Fibroblast of gingiva (primary cell): Measurements from ENCODE around the gene DDX52.
"Not testable (repeated sequence)": the region's sequence is repeated elsewhere in the genome, so short reads cannot be mapped to it uniquely, and the experiment has no call there.

Experiments
- DNase-seq: peaks from one replicate; pipeline ENCODE4 v3.0.0-alpha.2; 2011; ENCODE audit warnings: low read depth

DDX52 gene

GRCh38 chr17:37643118-37643766 is at the start of gene DDX52:
Gene DDX52 (minus strand): TSS chr17:37643446. CDS start chr17:37643420, 26 bp downstream.
- DNase-seq: peak; percentile 88

- DNase-seq: no peak
These were observed 48.6 kb upstream of the DDX52 start for GRCh38 chr17:37691807-37692206.

- DNase-seq: no peak
These were observed 46.1 kb upstream of the DDX52 start for GRCh38 chr17:37689317-37689716.

- DNase-seq: no peak
These were observed 40.3 kb upstream of the DDX52 start for GRCh38 chr17:37683454-37683984.

GRCh38 chr17:37682007-37682406 is 38.8 kb upstream of the DDX52 start:
- DNase-seq: no peak

DNA sequence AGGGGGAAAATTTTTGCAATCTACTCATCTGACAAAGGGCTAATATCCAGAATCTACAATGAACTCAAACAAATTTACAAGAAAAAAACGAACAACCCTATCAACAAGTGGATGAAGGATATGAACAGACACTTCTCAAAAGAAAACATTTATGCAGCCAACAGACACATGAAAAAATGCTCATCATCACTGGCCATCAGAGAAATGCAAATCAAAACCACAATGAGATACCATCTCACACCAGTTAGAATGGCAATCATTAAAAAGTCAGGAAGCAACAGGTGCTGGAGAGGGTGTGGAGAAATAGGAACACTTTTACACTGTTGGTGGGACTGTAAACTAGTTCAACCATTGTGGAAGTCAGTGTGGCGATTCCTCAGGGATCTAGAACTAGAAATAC is 36.7 kb upstream of the DDX52 start:
- not testable (repeated sequence) for DNase-seq

GRCh38 chr17:37678036-37678435 is 34.8 kb upstream of the DDX52 start:
- no peak for DNase-seq

- DNase-seq: no peak
These were observed 33.8 kb upstream of the DDX52 start for GRCh38 chr17:37677021-37677420.

DNA sequence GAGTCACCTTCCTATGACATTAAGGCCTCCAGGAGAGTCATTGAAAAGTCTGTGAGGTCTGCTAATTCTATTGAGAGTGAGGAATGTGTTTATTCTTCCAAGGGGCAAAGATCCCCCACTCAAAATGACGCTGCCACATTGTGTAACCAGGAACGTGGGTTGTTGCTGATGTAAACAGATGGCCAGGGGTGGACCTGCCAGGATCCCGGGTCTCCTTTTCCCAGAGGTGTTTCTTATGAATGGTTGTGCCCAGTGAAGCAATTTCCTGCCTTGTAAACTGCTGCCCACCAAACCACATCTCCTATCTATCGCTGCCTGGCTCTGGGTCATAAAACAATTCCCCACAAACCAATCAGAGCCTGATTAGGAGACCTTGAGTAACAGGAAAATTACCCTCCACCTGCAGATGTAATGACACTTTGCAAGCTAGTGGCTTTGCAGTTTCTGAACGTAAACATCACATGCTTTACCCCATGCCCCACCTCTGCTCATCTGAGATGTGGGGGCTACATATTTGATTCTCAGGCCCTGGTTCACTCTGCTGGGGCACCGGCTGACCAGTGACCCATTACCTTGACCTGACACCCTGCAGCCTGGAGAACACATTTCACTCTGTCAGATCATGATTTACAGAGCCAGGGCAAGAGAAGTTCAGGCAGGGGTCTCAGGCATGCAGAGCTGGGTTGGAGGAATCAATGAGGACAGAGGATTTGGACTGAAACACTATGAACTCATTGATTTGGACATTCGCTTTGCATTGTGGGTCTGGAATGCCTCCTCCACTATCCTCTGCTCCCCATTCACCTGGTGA is 33.1 kb upstream of the DDX52 start:
- no peak for DNase-seq

- DNase-seq: no peak
These were observed 31.3 kb upstream of the DDX52 start for GRCh38 chr17:37674511-37674910.

DNA sequence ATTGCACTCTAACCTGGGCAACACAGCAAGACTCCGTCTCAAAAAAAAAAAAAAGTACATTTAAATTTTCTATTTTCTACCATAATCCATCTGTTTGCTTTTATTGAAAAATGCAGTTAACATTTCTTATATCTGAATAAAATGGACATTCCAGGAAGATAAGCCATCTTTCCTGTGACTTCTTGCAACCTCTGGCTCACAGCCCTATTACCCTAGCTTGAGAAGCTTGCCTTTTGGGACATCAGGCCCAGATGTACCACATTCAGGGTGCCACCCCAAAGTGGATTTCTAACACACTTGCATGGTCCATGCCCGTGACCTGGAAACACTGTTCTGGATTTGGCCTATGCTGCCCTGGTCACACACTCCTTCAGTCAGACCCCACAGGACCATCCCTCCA is 30.1 kb upstream of the DDX52 start:
- DNase-seq: no peak

- DNase-seq: no peak
These were observed 29.4 kb upstream of the DDX52 start for GRCh38 chr17:37672548-37673078.

DNA sequence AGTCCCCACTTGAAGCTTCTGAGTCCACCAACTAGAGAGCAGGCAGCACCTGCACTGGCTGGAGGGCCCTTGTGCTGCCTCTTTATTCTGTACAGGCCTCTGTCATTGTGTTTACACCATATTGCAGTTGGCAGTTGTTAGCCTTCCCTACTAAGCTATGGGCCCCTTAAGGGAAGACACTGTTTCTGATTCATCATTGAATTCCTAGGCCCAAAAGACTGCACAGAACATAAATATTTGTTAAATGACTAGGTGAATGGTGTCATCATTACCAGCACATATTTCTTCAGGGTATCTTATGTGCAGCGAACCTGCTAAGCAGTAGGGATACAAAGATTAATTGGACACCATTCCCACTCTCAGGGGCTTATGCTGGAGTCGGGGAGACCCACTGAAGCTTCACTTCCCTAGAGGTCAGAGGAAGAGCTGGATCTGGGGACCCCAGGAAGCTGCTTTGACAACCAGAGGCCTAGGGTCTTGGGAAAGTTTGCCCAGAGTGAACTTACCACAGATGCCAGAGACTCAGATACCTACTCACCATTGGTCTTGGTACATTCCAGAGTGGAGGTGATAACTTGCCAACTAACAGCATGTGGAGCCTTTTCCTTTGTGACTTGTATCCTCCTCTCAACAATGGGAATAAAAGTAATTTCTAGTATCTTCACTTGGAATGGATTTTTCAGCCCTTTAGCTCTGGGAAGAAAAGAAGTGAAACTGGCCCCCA is 28.7 kb upstream of the DDX52 start:
- peak; percentile 80 for DNase-seq

DNA sequence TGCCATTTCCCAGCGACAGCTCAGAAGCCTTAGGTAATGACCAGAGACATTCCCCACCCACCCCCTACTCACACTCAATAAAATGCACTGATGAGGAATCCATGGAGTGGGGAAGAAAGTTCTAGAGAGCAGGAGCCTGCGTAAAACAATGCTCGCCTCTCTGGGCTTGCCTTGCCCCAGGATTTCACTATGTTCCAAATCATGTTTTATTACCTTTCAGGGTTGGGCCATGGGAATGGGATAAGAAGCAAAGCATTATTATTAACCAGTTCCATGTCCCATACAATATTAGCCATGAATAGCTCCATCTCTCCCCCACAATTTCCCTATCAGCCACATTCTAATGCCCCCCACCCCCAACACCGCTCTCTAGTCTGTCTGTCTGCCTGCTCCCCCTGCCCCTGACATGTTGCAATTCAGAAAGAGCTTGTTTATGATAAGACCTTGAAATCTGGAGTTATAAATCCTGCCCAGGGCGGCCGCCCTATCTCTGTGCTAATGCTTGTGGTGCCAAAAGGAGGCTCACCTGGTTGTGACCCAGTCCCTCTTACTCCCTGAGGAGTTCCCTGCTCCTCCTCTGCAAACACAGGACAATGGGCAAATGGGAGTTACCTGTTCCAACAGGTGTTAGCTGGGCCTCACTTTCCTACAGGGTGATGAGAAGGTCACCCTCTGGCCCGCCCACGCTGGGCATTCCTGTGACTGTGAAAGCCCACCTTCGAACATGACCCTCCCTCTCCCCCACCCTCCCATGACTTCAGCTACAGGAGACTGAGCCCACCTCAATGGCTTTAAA is 28.0 kb upstream of the DDX52 start:
- no peak for DNase-seq

- DNase-seq: no peak
These were observed 23.8 kb upstream of the DDX52 start for GRCh38 chr17:37667039-37667438.

DNA sequence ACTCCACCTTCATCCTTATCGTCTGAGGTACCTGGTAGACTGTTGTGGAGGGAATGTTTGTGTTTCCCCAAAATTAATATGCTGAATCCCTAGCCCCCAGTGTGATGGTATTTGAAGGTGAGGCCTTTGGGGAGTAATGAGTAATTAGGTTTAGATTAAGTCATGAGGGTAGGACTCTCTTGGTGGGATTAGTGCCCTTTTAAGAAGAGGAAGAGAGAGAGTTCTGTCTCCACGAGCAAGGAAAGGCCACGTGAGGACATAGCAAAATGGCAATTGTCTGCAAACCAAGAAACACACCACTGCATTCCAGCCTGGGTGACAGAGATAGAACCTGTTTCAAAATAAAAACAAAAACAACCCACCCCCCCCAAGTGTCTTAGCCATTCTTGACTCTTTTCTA is 21.0 kb upstream of the DDX52 start:
- no peak for DNase-seq

DNA sequence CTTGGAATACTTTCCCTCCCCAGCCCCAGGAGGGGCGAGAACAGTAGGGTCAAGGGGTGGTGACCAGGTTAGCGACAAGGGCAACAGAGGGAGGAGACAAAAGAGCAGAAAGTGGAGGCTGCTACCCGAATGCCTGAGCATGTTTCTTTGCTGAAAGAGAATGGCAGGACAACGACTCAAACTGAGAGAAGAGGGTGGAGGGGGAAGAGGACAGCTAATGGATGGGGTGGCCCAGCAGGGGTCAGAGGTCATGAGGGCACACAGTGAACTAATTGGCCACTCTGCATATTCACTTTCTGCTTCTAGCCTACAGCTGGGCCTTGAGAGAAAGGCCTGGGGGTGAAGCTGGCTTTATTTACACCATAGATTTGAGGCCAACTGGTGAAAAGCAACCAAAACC is 19.1 kb upstream of the DDX52 start:
- no peak for DNase-seq

GRCh38 chr17:37661400-37662014 is 18.3 kb upstream of the DDX52 start:
- DNase-seq: no peak

GRCh38 chr17:37659925-37660324 is 16.7 kb upstream of the DDX52 start:
- no peak for DNase-seq

DNA sequence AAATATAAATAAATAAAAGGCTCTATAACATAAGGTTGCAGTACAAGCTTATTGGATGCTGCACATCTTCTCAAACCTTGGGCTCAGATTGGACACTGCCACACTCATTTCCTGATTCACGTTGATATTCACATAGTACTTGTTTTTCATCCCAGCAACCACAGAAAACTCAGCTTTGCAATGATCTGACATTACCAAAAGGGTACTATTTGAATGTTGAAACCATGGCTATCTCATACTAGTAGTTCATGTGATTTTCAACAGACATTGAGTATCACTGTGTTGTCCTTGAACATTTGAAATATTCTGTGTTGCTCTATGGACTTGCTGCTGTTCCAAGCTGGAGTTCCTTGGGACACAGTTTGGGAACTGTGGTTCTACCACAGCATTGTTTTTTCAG is 14.0 kb upstream of the DDX52 start:
- DNase-seq: no peak

DNA sequence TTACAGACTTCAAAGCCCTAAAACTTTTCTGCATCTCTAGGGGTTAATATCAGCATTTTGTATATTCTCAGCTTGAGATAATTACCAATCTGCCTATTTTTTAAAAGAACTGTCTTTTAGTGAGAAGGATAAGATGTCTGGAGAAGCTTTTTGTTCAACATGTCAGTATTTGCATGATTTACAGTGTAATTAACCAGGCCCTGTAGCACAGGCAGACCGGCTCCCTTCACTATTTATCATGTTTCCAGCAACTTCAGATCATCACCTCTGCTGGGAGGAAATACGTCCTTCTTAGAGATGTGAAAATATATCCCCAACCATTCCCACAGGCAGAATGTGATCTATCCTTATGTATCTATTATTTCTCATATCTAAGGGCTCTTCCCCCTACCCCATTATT is 8.6 kb upstream of the DDX52 start:
- no peak for DNase-seq
